ENCODE data around the gene NUDT14.

Gene NUDT14

DNA sequence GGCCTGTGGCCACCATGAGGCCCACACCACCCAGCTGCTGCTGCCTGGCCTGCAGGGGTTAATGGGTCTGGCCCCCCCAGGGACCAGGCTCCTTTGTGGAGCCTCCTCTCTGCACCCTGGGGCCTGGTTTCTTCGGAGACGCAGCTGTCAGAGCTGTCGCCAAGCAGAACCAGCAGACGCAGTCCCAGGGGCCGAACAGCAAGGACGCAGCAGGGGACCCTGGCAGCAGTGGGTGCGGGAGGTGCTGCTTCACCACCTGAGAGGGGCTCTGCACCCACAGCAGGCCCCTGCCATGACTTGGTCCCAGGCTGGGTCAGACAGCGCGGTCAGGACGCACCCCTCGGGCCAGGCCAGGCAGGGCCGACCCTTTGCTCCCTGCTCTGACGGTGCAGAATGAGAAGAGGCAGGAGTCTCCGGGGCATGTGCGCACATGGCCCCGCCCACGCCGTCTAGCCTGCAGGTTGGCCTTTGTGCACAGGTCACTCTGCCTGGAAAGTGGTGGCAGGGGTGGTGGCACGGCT lies 43.0 kb downstream of the NUDT14 start:
- in situ Hi-C loops (cut with HindIII; ENCODE audit: low sequenced_read_pairs) = no loop called here

DNA sequence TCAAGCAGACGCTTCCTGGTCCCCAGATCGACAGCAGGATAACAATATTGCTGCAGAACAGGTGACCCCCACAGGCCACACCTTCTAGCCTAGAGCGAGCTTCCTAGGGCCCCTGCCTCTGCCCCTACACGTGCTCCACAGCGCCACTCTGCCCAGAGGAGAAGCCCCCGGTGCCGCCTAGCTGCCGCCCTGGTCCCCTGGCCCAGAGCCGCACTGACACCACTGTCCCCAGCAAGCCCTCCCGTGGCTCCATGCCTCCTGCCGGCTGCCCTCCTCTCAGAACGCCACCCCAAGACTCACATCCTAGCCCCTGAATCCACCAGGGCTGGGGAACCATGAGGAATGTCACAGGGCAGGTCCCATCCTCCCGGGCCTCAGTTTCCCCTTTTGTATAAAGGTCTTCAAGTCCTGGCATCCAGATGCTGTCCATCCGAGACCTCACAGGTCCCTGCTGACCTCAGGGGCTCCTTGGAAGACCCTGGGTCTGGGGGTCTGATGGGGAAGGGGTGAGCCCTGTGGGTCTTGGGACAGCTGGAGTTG lies 43.6 kb downstream of the NUDT14 start:
- in situ Hi-C loops (cut with HindIII; ENCODE audit: low sequenced_read_pairs) = no loop called here

- in situ Hi-C loops (cut with HindIII; ENCODE audit: low sequenced_read_pairs) = no loop called here
Observed at GRCh38 chr14:105136401-105137322, 44.5 kb downstream of the NUDT14 start.

DNA sequence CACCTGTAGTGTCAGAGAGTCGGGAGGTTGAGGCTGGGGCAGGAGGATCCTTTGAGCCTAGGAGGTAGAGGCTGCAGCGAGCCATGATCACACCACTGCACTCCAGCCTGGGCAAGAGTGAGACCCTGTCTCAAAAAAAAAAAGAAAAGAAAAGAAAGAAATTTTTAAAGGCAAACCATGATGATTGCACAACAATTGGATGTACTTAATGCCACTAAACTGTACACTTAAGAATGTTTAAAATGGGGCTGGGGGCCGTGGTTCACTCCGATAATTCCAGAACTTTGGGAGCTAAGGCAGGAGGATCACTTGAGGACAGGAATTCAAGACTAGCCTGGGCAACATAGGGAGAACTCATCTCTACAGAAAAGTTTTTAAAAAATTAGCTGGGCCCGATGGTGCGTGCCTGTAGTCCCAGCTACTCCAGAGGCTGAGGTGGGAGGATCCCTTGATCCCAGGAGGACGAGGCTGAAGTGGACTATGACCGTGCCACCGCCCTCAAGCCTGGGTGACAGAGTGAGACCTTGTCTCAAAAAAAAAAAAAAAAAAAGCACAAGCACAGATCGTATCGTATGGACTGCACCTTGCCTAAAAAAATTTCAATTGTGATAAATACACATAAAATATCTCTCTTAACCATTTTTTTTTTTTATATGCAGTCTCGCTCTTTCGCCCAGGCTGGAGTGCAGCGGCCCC lies 45.3 kb downstream of the NUDT14 start:
- in situ Hi-C loops (cut with HindIII; ENCODE audit: low sequenced_read_pairs) = no loop called here

GRCh38 chr14:105132921-105133654 lies 48.0 kb downstream of the NUDT14 start:
- in situ Hi-C loops (cut with HindIII; ENCODE audit: low sequenced_read_pairs) = no loop called here

DNA sequence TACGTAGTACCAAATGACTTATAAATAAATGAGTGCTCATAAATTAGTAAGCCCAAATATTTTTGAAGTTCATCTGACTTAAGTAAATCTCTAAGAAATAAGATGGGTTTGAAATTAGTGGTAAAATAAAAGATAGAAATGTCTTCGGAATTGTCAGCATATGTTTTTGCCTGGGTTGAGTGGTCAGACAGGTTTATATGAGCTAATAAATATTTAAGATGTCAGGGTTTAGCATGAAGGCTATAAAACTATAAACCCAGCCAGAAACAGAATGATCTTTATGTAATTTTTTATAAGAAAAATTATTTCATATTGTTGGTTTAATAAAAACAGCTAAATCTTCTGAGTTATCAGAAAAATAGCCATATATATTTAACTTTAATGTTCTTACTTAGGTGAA lies 49.9 kb downstream of the NUDT14 start:
- in situ Hi-C loops (cut with HindIII; ENCODE audit: low sequenced_read_pairs) = no loop called here

GRCh38 chr14:105128059-105128458 lies 53.1 kb downstream of the NUDT14 start:
- in situ Hi-C loops (cut with HindIII; ENCODE audit: low sequenced_read_pairs) = loop anchor here (5.0 to 10.0 kb wide), 5 partner anchors 73 to 353 kb away; no protein-coding TSS in a partner anchor

GRCh38 chr14:105126981-105127329 lies 54.2 kb downstream of the NUDT14 start:
- in situ Hi-C loops (cut with HindIII; ENCODE audit: low sequenced_read_pairs) = loop anchor here (5.0 to 10.0 kb wide), 5 partner anchors 72 to 352 kb away; no protein-coding TSS in a partner anchor

- in situ Hi-C loops (cut with HindIII; ENCODE audit: low sequenced_read_pairs) = loop anchor here (5.0 to 10.0 kb wide), 5 partner anchors 72 to 352 kb away; no protein-coding TSS in a partner anchor
Observed at GRCh38 chr14:105126126-105126980, 54.8 kb downstream of the NUDT14 start.

GRCh38 chr14:105124823-105125222 lies 56.3 kb downstream of the NUDT14 start:
- in situ Hi-C loops (cut with HindIII; ENCODE audit: low sequenced_read_pairs) = loop anchor here (5.0 to 10.0 kb wide), 5 partner anchors 70 to 350 kb away; no protein-coding TSS in a partner anchor

DNA sequence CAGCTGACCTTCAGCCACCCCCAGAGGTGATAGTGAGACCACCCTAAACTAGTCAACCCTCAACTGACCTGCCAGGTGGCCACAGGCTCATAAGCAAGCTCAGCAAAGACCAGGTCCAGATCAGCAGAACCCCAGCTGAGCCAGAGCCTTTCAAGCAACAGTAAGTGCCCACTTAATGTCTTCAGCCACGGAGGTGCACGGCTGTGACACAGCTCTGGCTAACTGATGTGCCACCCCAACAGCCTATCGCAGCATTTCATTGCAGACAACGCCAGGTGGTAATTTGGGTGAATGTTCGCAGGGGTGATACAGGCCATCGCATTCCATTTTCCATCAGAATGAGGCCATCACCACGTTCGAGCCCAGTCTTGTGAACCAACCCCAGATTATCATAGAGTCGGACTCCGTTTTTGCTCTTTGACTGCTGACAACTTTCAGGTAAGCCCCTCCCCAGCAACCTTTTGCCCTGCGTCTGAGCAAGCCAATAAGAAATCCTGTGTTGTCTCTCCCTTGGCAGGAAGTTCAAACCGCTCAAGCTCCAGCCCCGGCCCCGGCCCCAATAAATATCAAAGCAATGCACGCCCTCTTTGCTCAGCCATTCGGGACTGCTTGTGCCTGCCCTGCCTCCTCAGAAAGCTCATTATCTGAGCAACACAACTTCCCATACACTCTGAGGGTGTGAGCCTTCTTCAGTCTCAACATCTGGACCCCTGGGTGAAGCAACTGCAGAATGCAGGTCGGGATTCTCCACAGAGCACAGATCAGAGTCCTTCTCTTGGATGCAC lies 56.9 kb downstream of the NUDT14 start:
- in situ Hi-C loops (cut with HindIII; ENCODE audit: low sequenced_read_pairs) = loop anchor here (10.0 kb wide), 4 partner anchors 69 to 349 kb away; no protein-coding TSS in a partner anchor

GRCh38 chr14:105123064-105123665 lies 57.9 kb downstream of the NUDT14 start:
- in situ Hi-C loops (cut with HindIII; ENCODE audit: low sequenced_read_pairs) = loop anchor here (10.0 kb wide), 4 partner anchors 68 to 348 kb away; no protein-coding TSS in a partner anchor

All from endothelial cell of hepatic sinusoid (primary cell).